Measurements from ENCODE around the gene TBCCD1. TPM values are rescaled to one million over a fixed set of nuclear protein-coding genes. Genes with fewer than 3 reads are reported as not detected.

TBCCD1 gene
- 18.8 and 24.1 TPM in 2 replicates for total RNA-seq

GRCh38 chr3:186567072-186567921 lies at the start of gene TBCCD1:
Gene TBCCD1, minus strand, starts transcription at chr3:186567339. Its CDS starts 3,010 bp downstream, at chr3:186564329.

GRCh38 chr3:186612721-186613636 lies 45.8 kb upstream of the TBCCD1 start, which contains the start of gene AHSG:
Gene AHSG, plus strand, starts transcription at chr3:186613060. Its CDS starts 82 bp downstream, at chr3:186613142.

GRCh38 chr3:186570096-186570940 lies 3.2 kb upstream of the TBCCD1 start, which contains the start of gene DNAJB11:
Gene DNAJB11, plus strand, starts transcription at chr3:186570720. Its CDS starts 178 bp downstream, at chr3:186570898.

GRCh38 chr3:186544281-186544680 lies 22.9 kb downstream of the TBCCD1 start, which contains the start of gene CRYGS:
Gene CRYGS, minus strand, starts transcription at chr3:186544380. Its CDS starts 54 bp downstream, at chr3:186544326.

Other genes with a start within 250 kb of the TBCCD1 start
- 0.13 and 0.36 TPM in 2 replicates for gene DGKG, start 205.1 kb downstream of the TBCCD1 start, total RNA-seq
- gene CRYGS, start 23.0 kb downstream of the TBCCD1 start, total RNA-seq, result 1.7 and 2.1 TPM in 2 replicates
- gene DNAJB11, start 3.4 kb upstream of the TBCCD1 start, total RNA-seq, result 78.8 and 82.3 TPM in 2 replicates
- not detected in 2 replicates for gene AHSG, start 45.7 kb upstream of the TBCCD1 start, total RNA-seq
- not detected in 2 replicates for gene FETUB, start 73.1 kb upstream of the TBCCD1 start, total RNA-seq
- not detected in 2 replicates for gene HRG, start 98.7 kb upstream of the TBCCD1 start, total RNA-seq
- not detected in 2 replicates for gene KNG1, start 150.0 kb upstream of the TBCCD1 start, total RNA-seq
- gene EIF4A2, start 216.2 kb upstream of the TBCCD1 start, total RNA-seq, result 655 and 667 TPM in 2 replicates
- gene RFC4, start 239.1 kb upstream of the TBCCD1 start, total RNA-seq, result 38.7 and 49.8 TPM in 2 replicates

All from thoracic aorta endothelial cell (primary cell).